T-cell (primary cell): ENCODE measurements around the gene NDUFA5. TPM values are rescaled to one million over a fixed set of nuclear protein-coding genes. Genes with fewer than 3 reads are reported as not detected.

Source experiments
- ATAC-seq, 4 experiments: fragments of 200-7000 bp in 3 of 4; fragments of 150-1000 bp in 1 of 4; cut with Tn5 transposase; replicated peaks in 1 of 4; 1 replicate in 3 of 4; 2 replicates in 1 of 4; pipeline ENCODE4 v1.10.0; 2021; ENCODE audit warnings: moderate library complexity in 3 of 4, mild to moderate bottlenecking in 2 of 4, moderate number of reproducible peaks in 1 of 4
- CTCF ChIA-PET, 2 donors: fragments of 300-600 bp; sonication (Branson Sonifier 250); formaldehyde crosslinking; loops; one replicate each; lab custom pipeline; 2022; ENCODE audit warnings: antibody characterized with exemption in 2 of 2; lab: Charles Lee
- POLR2A ChIA-PET, 2 donors: fragments of 300-600 bp; sonication (Branson Sonifier 250); formaldehyde crosslinking; loops; one replicate each; lab custom pipeline; 2022; ENCODE audit warnings: antibody characterized with exemption in 2 of 2; lab: Charles Lee
- DNase-seq, 35 experiments: peaks; one replicate each; pipeline versions ENCODE4 v3.0.0 to v3.0.0-alpha.2; 2013 to 2023
- H3K27ac ChIP-seq: one replicate; pipeline ENCODE4 v1.5.1; 2013; ENCODE audit warnings: low read length
- H3K27me3 ChIP-seq, 2 experiments: replicated peaks in 1 of 2; 1 replicate in 1 of 2; 2 replicates in 1 of 2; pipeline versions ENCODE4 v1.6.1 to v1.7.0; 2013; ENCODE audit warnings: low read length in 1 of 2, mixed read lengths in 1 of 2; ENCODE audit not compliant: control insufficient read depth in 2 of 2, insufficient read depth in 2 of 2; ENCODE audit errors: extremely low read depth in 1 of 2
- H3K36me3 ChIP-seq, 2 donors: 1 replicate in 1 of 2; 2 replicates in 1 of 2; pipeline versions ENCODE4 v1.6.1 to v1.7.0; 2013; ENCODE audit warnings: low read length in 1 of 2; ENCODE audit not compliant: control insufficient read depth in 2 of 2, insufficient read depth in 1 of 2; ENCODE audit errors: extremely low read depth in 1 of 2
- H3K4me1 ChIP-seq, 2 experiments: 1 replicate in 1 of 2; 2 replicates in 1 of 2; pipeline versions ENCODE4 v1.6.1 to v1.7.0; 2013; ENCODE audit warnings: low read length in 2 of 2, mixed read lengths in 1 of 2; ENCODE audit not compliant: insufficient read depth in 2 of 2, control insufficient read depth in 1 of 2; ENCODE audit errors: extremely low read depth in 1 of 2
- H3K4me3 ChIP-seq, 2 donors: 1 replicate in 1 of 2; 2 replicates in 1 of 2; pipeline versions ENCODE4 v1.5.1 to v1.7.0; 2013; ENCODE audit warnings: mild to moderate bottlenecking in 2 of 2, low read length in 1 of 2, moderate library complexity in 1 of 2; ENCODE audit not compliant: control insufficient read depth in 1 of 2; ENCODE audit errors: extremely low read depth in 1 of 2
- H3K9me3 ChIP-seq: 2 replicates; pipeline ENCODE4 v1.7.0; 2013
- H3K27ac Mint-ChIP-seq, 2 donors: one replicate each; pipeline ENCODE4 v1.8.0; 2020 to 2021; ENCODE audit warnings: mild to moderate bottlenecking in 2 of 2, mixed read lengths in 2 of 2
- H3K27me3 Mint-ChIP-seq, 2 donors: one replicate each; pipeline ENCODE4 v1.8.0; 2021 to 2022; ENCODE audit warnings: mixed read lengths in 2 of 2
- H3K36me3 Mint-ChIP-seq: one replicate; pipeline ENCODE4 v1.8.0; 2021; ENCODE audit warnings: mixed read lengths
- H3K4me1 Mint-ChIP-seq, 3 donors: one replicate each; pipeline ENCODE4 v1.8.0; 2020 to 2022; ENCODE audit warnings: mixed read lengths in 3 of 3, mild to moderate bottlenecking in 1 of 3
- H3K4me3 Mint-ChIP-seq, 3 donors: one replicate each; pipeline ENCODE4 v1.8.0; 2020 to 2022; ENCODE audit warnings: mild to moderate bottlenecking in 3 of 3, mixed read lengths in 3 of 3, moderate library complexity in 3 of 3
- H3K9me3 Mint-ChIP-seq, 3 donors: one replicate each; pipeline ENCODE4 v1.8.0; 2020 to 2022; ENCODE audit warnings: mixed read lengths in 3 of 3
- WGBS: methylation state at CpG from one replicate; pipeline ENCODE4 v1.1.5; 2013; ENCODE audit warnings: missing lambda C conversion rate; ENCODE audit not compliant: insufficient coverage; 5-methylcytosine and 5-hydroxymethylcytosine counted together
- total RNA-seq, 35 experiments: library from RNA in 6 of 35; stranded (reverse) in 6 of 35; fragments of 120-200 nt in 1 of 35; gene quantifications; one replicate each; pipeline versions ENCODE4 v1.2.1 to v1.2.4 and lab custom pipeline; 2013 to 2026

The NDUFA5 gene
- total RNA-seq = 10 to 100 TPM; 47.0 to 56.5 (median 48.8) TPM
- 58.2 TPM for total RNA-seq (2013)
- 33.2 to 106 (median 62.9) reads per million in 29 experiments for total RNA-seq (lab: John Stamatoyannopoulos, UW)

GRCh38 chr7:123557398-123558288, at the start of gene NDUFA5:
NDUFA5 (minus strand) TSS chr7:123557818; CDS start chr7:123557795, 23 bp downstream.
- peaks cover 2 to 6% of the 10 kb centered on the region in 2 donors for H3K27me3 Mint-ChIP-seq
- Histone ChIP-seq H3K36me3 (peaks cover 0 to 10% of the 10 kb centered on the region in 2 donors), H3K9me3 (no peaks in the 10 kb centered on the region), H3K27me3 (no peaks in the 10 kb centered on the region), H3K4me1 (peaks cover 10 to 12% of the 10 kb centered on the region in 2 experiments), H3K27ac (peak within 1 kb of the TSS; percentile 84), H3K4me3 (peak within 1 kb of the TSS; percentile 76 to 97)
- WGBS = 2% methylated on average over 29 of the region's 40 CpGs
- H3K9me3 Mint-ChIP-seq = no peaks in the 10 kb centered on the region
- peaks cover 7% of the 10 kb centered on the region for H3K36me3 Mint-ChIP-seq
- CTCF ChIA-PET = interaction anchor here (0.5 to 2.9 kb wide), 9 partner anchors 10 to 192 kb away, joined by 3 to 29 read pairs (median 3); partner anchors contain the start of genes IQUB (in 2 of the 2) and WASL (in 1 of the 2)
- ATAC-seq (peak; percentile 96 to 99 (median 97)), DNase-seq (peak; percentile 91 to 99 (median 96))
- no peak within 1 kb of the TSS for H3K4me3 Mint-ChIP-seq
- POLR2A ChIA-PET = interaction anchor here (0.5 to 2.5 kb wide), 5 partner anchors 22 to 191 kb away, joined by 3 to 16 read pairs (median 4); partner anchors contain the start of genes IQUB (in 2 of the 2) and WASL (in 1 of the 2)
- H3K27ac Mint-ChIP-seq = no peak within 1 kb of the TSS
- H3K4me1 Mint-ChIP-seq = peaks cover 12% of the 10 kb centered on the region in 3 donors

GRCh38 chr7:123604739-123605138, 47.1 kb upstream of the NDUFA5 start:
- no CpG with 5 or more reads among the region's 3 CpGs for WGBS
- Mint-ChIP-seq H3K9me3 (no peaks in the 10 kb centered on the region), H3K4me1 (no peaks in the 10 kb centered on the region), H3K36me3 (no peaks in the 10 kb centered on the region), H3K27me3 (peaks cover 3 to 16% of the 10 kb centered on the region in 2 donors), H3K4me3 (no peak overlapping the region), H3K27ac (no peak overlapping the region)
- Histone ChIP-seq H3K36me3 (no peaks in the 10 kb centered on the region), H3K27ac (no peak overlapping the region), H3K27me3 (peaks cover 0 to 2% of the 10 kb centered on the region in 2 experiments), H3K9me3 (no peaks in the 10 kb centered on the region), H3K4me1 (no peaks in the 10 kb centered on the region), H3K4me3 (no peak overlapping the region)
- ChIA-PET POLR2A (no interaction called here), CTCF (no interaction called here)
- DNase-seq (no peak), ATAC-seq (no peak)

- no peak for DNase-seq
- Mint-ChIP-seq H3K27me3 (peaks cover 7 to 18% of the 10 kb centered on the region in 2 donors), H3K36me3 (no peaks in the 10 kb centered on the region), H3K9me3 (no peaks in the 10 kb centered on the region), H3K27ac (no peak overlapping the region), H3K4me3 (no peak overlapping the region), H3K4me1 (no peaks in the 10 kb centered on the region)
- ATAC-seq = no peak
- Histone ChIP-seq H3K4me3 (no peak overlapping the region), H3K9me3 (no peaks in the 10 kb centered on the region), H3K4me1 (no peaks in the 10 kb centered on the region), H3K27ac (no peak overlapping the region), H3K36me3 (no peaks in the 10 kb centered on the region), H3K27me3 (peaks cover under 1 to 2% of the 10 kb centered on the region in 2 experiments)
- CTCF ChIA-PET = no interaction called here
- no CpG with 5 or more reads among the region's 3 CpGs for WGBS
- POLR2A ChIA-PET = no interaction called here
These were observed 45.0 kb upstream of the NDUFA5 start for GRCh38 chr7:123602648-123603047.

- CTCF ChIA-PET = no interaction called here
These were observed 43.9 kb upstream of the NDUFA5 start, which contains the start of gene ASB15 for GRCh38 chr7:123601530-123601929. ASB15 (plus strand) TSS chr7:123601821; CDS start chr7:123614503, 12,682 bp downstream.

GRCh38 chr7:123600876-123601275, 43.3 kb upstream of the NDUFA5 start:
- ATAC-seq (no peak), DNase-seq (no peak)
- no peak overlapping the region for H3K4me3 Mint-ChIP-seq
- H3K9me3 ChIP-seq = no peaks in the 10 kb centered on the region
- 58% methylated on average over 2 of the region's 3 CpGs for WGBS
- no peaks in the 10 kb centered on the region for H3K36me3 ChIP-seq
- H3K27me3 Mint-ChIP-seq = peaks cover 7 to 13% of the 10 kb centered on the region in 2 donors
- H3K36me3 Mint-ChIP-seq = no peaks in the 10 kb centered on the region
- no peak overlapping the region for H3K27ac ChIP-seq
- H3K4me3 ChIP-seq = no peak overlapping the region
- no peak overlapping the region for H3K27ac Mint-ChIP-seq
- H3K4me1 Mint-ChIP-seq = no peaks in the 10 kb centered on the region
- peaks cover 2 to 4% of the 10 kb centered on the region in 2 experiments for H3K27me3 ChIP-seq
- ChIA-PET CTCF (no interaction called here), POLR2A (no interaction called here)
- H3K9me3 Mint-ChIP-seq = no peaks in the 10 kb centered on the region
- H3K4me1 ChIP-seq = no peaks in the 10 kb centered on the region

More at GRCh38 chr7:123601530-123601929, 43.9 kb upstream of the NDUFA5 start, which contains the start of gene ASB15:
- no peak within 1 kb of the TSS for H3K27ac Mint-ChIP-seq
- POLR2A ChIA-PET = no interaction called here
- H3K36me3 ChIP-seq = no peaks in the 10 kb centered on the region
- no peaks in the 10 kb centered on the region for H3K36me3 Mint-ChIP-seq
- no peak within 1 kb of the TSS for H3K4me3 ChIP-seq
- no peaks in the 10 kb centered on the region for H3K4me1 Mint-ChIP-seq
- ATAC-seq (no peak), DNase-seq (no peak)
- WGBS = no CpG with 5 or more reads among the region's 4 CpGs
- no peaks in the 10 kb centered on the region for H3K4me1 ChIP-seq
- no peaks in the 10 kb centered on the region for H3K9me3 ChIP-seq
- H3K27me3 Mint-ChIP-seq = peaks cover 7 to 15% of the 10 kb centered on the region in 2 donors
- no peak within 1 kb of the TSS for H3K4me3 Mint-ChIP-seq
- no peak within 1 kb of the TSS for H3K27ac ChIP-seq
- peaks cover 2 to 4% of the 10 kb centered on the region in 2 experiments for H3K27me3 ChIP-seq
- H3K9me3 Mint-ChIP-seq = no peaks in the 10 kb centered on the region

GRCh38 chr7:123599766-123600165, 42.1 kb upstream of the NDUFA5 start:
- Histone ChIP-seq H3K4me3 (no peak overlapping the region), H3K9me3 (no peaks in the 10 kb centered on the region), H3K27me3 (peaks cover 2 to 7% of the 10 kb centered on the region in 2 experiments), H3K36me3 (no peaks in the 10 kb centered on the region), H3K4me1 (no peaks in the 10 kb centered on the region), H3K27ac (no peak overlapping the region)
- H3K4me3 Mint-ChIP-seq = no peak overlapping the region
- no CpG with 5 or more reads among the region's 2 CpGs for WGBS
- no peaks in the 10 kb centered on the region for H3K36me3 Mint-ChIP-seq
- no peaks in the 10 kb centered on the region for H3K9me3 Mint-ChIP-seq
- POLR2A ChIA-PET = no interaction called here
- no peaks in the 10 kb centered on the region for H3K4me1 Mint-ChIP-seq
- H3K27me3 Mint-ChIP-seq = peaks cover 16 to 18% of the 10 kb centered on the region in 2 donors
- H3K27ac Mint-ChIP-seq = no peak overlapping the region
- ATAC-seq (no peak), DNase-seq (no peak)
- CTCF ChIA-PET = no interaction called here
